Panc1 (cell line): ENCODE measurements around the gene PYGM. TPM values are rescaled to one million over a fixed set of nuclear protein-coding genes. Genes with fewer than 3 reads are reported as not detected.

ENCODE experiments used
- ATAC-seq: fragments of 200-7000 bp; cut with Tn5 transposase; 2 replicates; pipeline ENCODE4 v1.9.1; 2020; ENCODE audit warnings: mild to moderate bottlenecking, moderate library complexity
- BruUV-seq: library from RNA; stranded (reverse); fragments of 400-500 nt; replicated peaks from 2 replicates; lab custom pipeline; 2021; lab: Mats Ljungman, UMichigan
- CTCF ChIA-PET: fragments of 300-600 bp; sonication (Branson Sonifier 250); formaldehyde crosslinking; loops from one replicate; lab custom pipeline; 2022; ENCODE audit warnings: antibody characterized with exemption; lab: Charles Lee
- POLR2A ChIA-PET: fragments of 300-600 bp; sonication (Branson Sonifier 250); formaldehyde crosslinking; loops from one replicate; lab custom pipeline; 2022; ENCODE audit warnings: antibody characterized with exemption; lab: Charles Lee
- DNase-seq: peaks from one replicate; pipeline ENCODE4 v3.0.0-alpha.2; 2010; ENCODE audit warnings: low read depth, low spot score
- H3K27ac ChIP-seq: 2 replicates; pipeline ENCODE4 v1.5.1; 2011; ENCODE audit warnings: mild to moderate bottlenecking, low read length, inconsistent platforms
- H3K27me3 ChIP-seq: fragments of 200-500 bp; sonication (Bioruptor generic); 2 replicates; pipeline ENCODE4 v1.6.0; 2014; ENCODE audit warnings: low read length, inconsistent platforms; ENCODE audit not compliant: control insufficient read depth, insufficient read depth
- H3K36me3 ChIP-seq: fragments of 200-500 bp; sonication (Bioruptor generic); 2 replicates; pipeline ENCODE4 v1.5.1; 2014; ENCODE audit warnings: inconsistent platforms, mild to moderate bottlenecking, low read length, moderate library complexity; ENCODE audit not compliant: control insufficient read depth, insufficient read depth
- H3K4me1 ChIP-seq: 2 replicates; pipeline ENCODE4 v1.5.1; 2011; ENCODE audit warnings: inconsistent platforms, mild to moderate bottlenecking, low read length, moderate library complexity; ENCODE audit not compliant: control insufficient read depth, insufficient read depth
- H3K4me3 ChIP-seq, 2 experiments: 2 replicates each; pipeline ENCODE4 v1.5.1; 2011 to 2012; ENCODE audit warnings: low read depth in 2 of 2, low read length in 2 of 2, mild to moderate bottlenecking in 2 of 2, inconsistent platforms in 1 of 2, moderate library complexity in 1 of 2
- H3K9me3 ChIP-seq: fragments of 200-500 bp; sonication (Bioruptor generic); 2 replicates; pipeline ENCODE4 v1.5.1; 2014; ENCODE audit warnings: low read depth, mild to moderate bottlenecking, inconsistent platforms, low read length, moderate library complexity; ENCODE audit not compliant: control insufficient read depth, insufficient read depth
- POLR2AphosphoS5 ChIP-seq: IDR thresholded peaks from 2 replicates; pipeline ENCODE4 v1.6.1; 2012; ENCODE audit warnings: mild to moderate bottlenecking, low read depth, low read length, moderate library complexity
- SIN3A ChIP-seq: IDR thresholded peaks from 2 replicates; pipeline ENCODE4 v1.6.1; 2012; ENCODE audit warnings: low read depth, mild to moderate bottlenecking, low read length, moderate library complexity, borderline replicate concordance; ENCODE audit not compliant: insufficient read depth
- TCF7L2 ChIP-seq: IDR thresholded peaks from 2 replicates; pipeline ENCODE4 v1.6.1; 2011; ENCODE audit warnings: mild to moderate bottlenecking, low read depth, low read length, inconsistent platforms
- in situ Hi-C: cut with HindIII; loops from 2 replicates; pipeline ENCODE4 v1.10.0; 2016; ENCODE audit warnings: low sequenced_read_pairs, low pct_unique_long_range_greater_than_20kb
- intact Hi-C: fragments of 100-400 bp; cut with micrococcal nuclease; formaldehyde crosslinking; loops from one replicate; pipeline ENCODE4 v1.10.0; 2022; ENCODE audit not compliant: unreplicated experiment
- total RNA-seq: library from RNA; stranded (reverse); gene quantifications from one replicate; pipeline ENCODE4 v1.2.1, GENCODE V29; 2021; ENCODE audit not compliant: unreplicated experiment
- TF ChIP-seq, protein P1 (sequence below): fragments of 450-650 bp; IDR thresholded peaks from 2 replicates; pipeline ENCODE4 v1.5.1; 2017; ENCODE audit warnings: mild to moderate bottlenecking
- TF ChIP-seq, protein P2 (sequence below), 2 experiments: IDR thresholded peaks; 2 replicates each; pipeline ENCODE4 v1.6.1; 2011 to 2012; ENCODE audit warnings: low read depth in 2 of 2, control low read depth in 1 of 2, low read length in 1 of 2, mild to moderate bottlenecking in 1 of 2, moderate library complexity in 1 of 2; ENCODE audit not compliant: insufficient read depth in 1 of 2

Gene PYGM
- total RNA-seq, 1 experiment from 2014 or later: 0.39 TPM

DNA sequence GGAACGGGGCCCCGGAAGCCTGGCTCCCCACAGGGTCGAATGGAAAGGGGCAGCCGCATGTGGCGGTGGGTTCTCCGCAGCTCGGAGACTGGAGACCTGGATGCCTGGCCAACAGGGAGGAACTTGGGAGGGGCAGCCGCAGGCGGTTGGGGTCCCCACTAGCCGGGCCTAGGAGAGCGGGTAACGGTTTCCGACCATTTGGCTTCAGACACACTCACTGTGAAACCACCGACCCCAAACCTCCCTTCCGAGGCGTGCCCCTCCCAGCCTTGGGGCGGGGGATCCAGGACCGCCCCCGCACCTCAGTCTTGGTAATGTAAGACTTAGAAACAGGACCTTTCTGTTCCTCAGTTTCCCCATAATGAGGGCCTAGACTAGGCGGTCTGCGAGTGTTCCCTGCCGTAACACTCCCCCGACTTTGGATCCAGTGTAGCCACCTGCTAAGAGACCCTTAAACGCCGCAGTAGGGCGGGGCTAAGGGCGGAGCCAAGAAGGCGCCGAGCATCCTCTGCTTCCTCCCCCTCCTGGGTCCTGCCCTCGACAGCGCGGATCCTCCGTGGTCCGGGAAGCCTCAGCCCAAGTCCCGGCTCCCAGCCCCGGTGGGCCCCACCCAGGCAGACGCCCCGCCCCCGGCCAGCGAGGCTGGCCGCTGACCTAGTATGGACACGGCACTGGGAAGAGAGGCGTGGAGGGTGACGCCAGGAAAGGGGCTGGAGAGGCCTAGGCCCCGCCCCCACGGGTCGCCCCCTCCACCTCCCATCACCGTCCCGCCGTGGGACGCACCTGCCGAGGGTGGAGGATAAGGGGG, 14.0 kb downstream of the PYGM start:
- ChIA-PET POLR2A (no interaction called here), CTCF (no interaction called here)
- Histone ChIP-seq H3K9me3 (no peaks in the 10 kb centered on the region), H3K27ac (no peak overlapping the region), H3K36me3 (no peaks in the 10 kb centered on the region; the same call in 1 of the 2 replicates), H3K4me3 (peak overlapping the region; percentile 39 to 71), H3K4me1 (peaks cover 13% of the 10 kb centered on the region), H3K27me3 (no peaks in the 10 kb centered on the region)
- TF ChIP-seq, protein P1, sequence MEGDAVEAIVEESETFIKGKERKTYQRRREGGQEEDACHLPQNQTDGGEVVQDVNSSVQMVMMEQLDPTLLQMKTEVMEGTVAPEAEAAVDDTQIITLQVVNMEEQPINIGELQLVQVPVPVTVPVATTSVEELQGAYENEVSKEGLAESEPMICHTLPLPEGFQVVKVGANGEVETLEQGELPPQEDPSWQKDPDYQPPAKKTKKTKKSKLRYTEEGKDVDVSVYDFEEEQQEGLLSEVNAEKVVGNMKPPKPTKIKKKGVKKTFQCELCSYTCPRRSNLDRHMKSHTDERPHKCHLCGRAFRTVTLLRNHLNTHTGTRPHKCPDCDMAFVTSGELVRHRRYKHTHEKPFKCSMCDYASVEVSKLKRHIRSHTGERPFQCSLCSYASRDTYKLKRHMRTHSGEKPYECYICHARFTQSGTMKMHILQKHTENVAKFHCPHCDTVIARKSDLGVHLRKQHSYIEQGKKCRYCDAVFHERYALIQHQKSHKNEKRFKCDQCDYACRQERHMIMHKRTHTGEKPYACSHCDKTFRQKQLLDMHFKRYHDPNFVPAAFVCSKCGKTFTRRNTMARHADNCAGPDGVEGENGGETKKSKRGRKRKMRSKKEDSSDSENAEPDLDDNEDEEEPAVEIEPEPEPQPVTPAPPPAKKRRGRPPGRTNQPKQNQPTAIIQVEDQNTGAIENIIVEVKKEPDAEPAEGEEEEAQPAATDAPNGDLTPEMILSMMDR: no peak
- TF ChIP-seq SIN3A (no peak), POLR2AphosphoS5 (no peak), TCF7L2 (no peak)
- TF ChIP-seq, protein P2, sequence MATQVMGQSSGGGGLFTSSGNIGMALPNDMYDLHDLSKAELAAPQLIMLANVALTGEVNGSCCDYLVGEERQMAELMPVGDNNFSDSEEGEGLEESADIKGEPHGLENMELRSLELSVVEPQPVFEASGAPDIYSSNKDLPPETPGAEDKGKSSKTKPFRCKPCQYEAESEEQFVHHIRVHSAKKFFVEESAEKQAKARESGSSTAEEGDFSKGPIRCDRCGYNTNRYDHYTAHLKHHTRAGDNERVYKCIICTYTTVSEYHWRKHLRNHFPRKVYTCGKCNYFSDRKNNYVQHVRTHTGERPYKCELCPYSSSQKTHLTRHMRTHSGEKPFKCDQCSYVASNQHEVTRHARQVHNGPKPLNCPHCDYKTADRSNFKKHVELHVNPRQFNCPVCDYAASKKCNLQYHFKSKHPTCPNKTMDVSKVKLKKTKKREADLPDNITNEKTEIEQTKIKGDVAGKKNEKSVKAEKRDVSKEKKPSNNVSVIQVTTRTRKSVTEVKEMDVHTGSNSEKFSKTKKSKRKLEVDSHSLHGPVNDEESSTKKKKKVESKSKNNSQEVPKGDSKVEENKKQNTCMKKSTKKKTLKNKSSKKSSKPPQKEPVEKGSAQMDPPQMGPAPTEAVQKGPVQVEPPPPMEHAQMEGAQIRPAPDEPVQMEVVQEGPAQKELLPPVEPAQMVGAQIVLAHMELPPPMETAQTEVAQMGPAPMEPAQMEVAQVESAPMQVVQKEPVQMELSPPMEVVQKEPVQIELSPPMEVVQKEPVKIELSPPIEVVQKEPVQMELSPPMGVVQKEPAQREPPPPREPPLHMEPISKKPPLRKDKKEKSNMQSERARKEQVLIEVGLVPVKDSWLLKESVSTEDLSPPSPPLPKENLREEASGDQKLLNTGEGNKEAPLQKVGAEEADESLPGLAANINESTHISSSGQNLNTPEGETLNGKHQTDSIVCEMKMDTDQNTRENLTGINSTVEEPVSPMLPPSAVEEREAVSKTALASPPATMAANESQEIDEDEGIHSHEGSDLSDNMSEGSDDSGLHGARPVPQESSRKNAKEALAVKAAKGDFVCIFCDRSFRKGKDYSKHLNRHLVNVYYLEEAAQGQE (IDR thresholded peaks at IDR 0.05; ENCODE audit: insufficient read depth in 1 of 2, low read depth in 2 of 2, low read length in 1 of 2): no peak
- BruUV-seq: no TSS peak
- DNase-seq (no peak), ATAC-seq (peak; percentile 21)
- in situ Hi-C loops: no loop called here
- intact Hi-C loops: no loop called here

DNA sequence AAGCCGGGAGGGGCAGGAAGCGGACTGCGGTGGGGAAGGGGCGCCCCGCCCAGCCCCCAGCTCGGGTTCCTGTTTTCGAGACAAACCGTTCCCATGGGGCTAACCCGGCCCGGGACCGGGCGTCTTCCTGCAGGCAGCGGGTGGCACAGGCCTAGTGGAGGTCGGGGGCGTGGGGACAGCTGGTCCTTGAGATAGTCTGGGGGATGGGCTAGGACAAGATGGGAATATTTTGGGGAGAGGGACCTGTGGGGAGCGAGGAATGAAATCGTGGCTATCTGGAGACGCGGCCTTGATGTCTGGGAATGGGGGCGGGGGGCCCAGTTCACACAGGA, 14.6 kb downstream of the PYGM start:
- in situ Hi-C loops (no loop called here), intact Hi-C loops (no loop called here)
- Histone ChIP-seq H3K4me1 (peaks cover 13% of the 10 kb centered on the region), H3K4me3 (peak overlapping the region; percentile 39 to 71), H3K9me3 (no peaks in the 10 kb centered on the region), H3K36me3 (no peaks in the 10 kb centered on the region; the same call in 1 of the 2 replicates), H3K27ac (no peak overlapping the region), H3K27me3 (no peaks in the 10 kb centered on the region)
- POLR2A ChIA-PET: no interaction called here
- TF ChIP-seq TCF7L2: no peak
- TF ChIP-seq, protein P1: no peak
- TF ChIP-seq, protein P2 (IDR thresholded peaks at IDR 0.05; ENCODE audit: insufficient read depth in 1 of 2, low read depth in 2 of 2, low read length in 1 of 2): no peak
- no peak for TF ChIP-seq SIN3A
- CTCF ChIA-PET: no interaction called here
- DNase-seq (no peak), ATAC-seq (no peak)
- no TSS peak for BruUV-seq
